DOHH2 (cell line): ENCODE results near the gene SLAIN1.

Experiments
- H3F3A ChIP-seq: fragments of 200-600 bp; sonication (generic), shearing (Covaris generic); 2 replicates; pipeline ENCODE4 v1.6.0; 2016; ENCODE audit warnings: antibody characterized with exemption, mild to moderate bottlenecking; ENCODE audit not compliant: control insufficient read depth, insufficient read depth
- H3K27ac ChIP-seq: fragments of 200-600 bp; sonication (generic); 2 replicates; pipeline ENCODE4 v1.5.1; 2014; ENCODE audit warnings: low read depth, mild to moderate bottlenecking, low read length, moderate library complexity
- H3K27me3 ChIP-seq: fragments of 200-600 bp; sonication (generic); 2 replicates; pipeline ENCODE4 v1.6.1; 2014; ENCODE audit warnings: mild to moderate bottlenecking, low read length, mixed read lengths; ENCODE audit not compliant: control insufficient read depth
- H3K36me3 ChIP-seq: fragments of 200-600 bp; sonication (generic); 2 replicates; pipeline ENCODE4 v1.6.1; 2014; ENCODE audit warnings: mild to moderate bottlenecking, low read length, moderate library complexity, mixed read lengths; ENCODE audit not compliant: control insufficient read depth
- H3K4me1 ChIP-seq: fragments of 200-600 bp; sonication (generic); 2 replicates; pipeline ENCODE4 v1.6.1; 2014; ENCODE audit warnings: mild to moderate bottlenecking, low read length, mixed read lengths; ENCODE audit not compliant: control insufficient read depth
- H3K4me2 ChIP-seq: fragments of 200-600 bp; sonication (generic); 2 replicates; pipeline ENCODE4 v1.6.0; 2014; ENCODE audit warnings: mild to moderate bottlenecking, low read length, moderate library complexity
- H3K4me3 ChIP-seq: fragments of 200-600 bp; sonication (generic); 2 replicates; pipeline ENCODE4 v1.5.1; 2014; ENCODE audit warnings: mild to moderate bottlenecking, low read length, mixed read lengths
- H3K79me2 ChIP-seq: fragments of 200-600 bp; sonication (generic); 2 replicates; pipeline ENCODE4 v1.6.1; 2014; ENCODE audit warnings: mild to moderate bottlenecking, low read length, mixed read lengths; ENCODE audit not compliant: control insufficient read depth
- H3K9me2 ChIP-seq: fragments of 200-600 bp; sonication (generic); replicated peaks from 2 replicates; pipeline ENCODE4 v1.6.1; 2014; ENCODE audit warnings: mild to moderate bottlenecking, low read length, mixed read lengths; ENCODE audit not compliant: control insufficient read depth
- H3K9me3 ChIP-seq: fragments of 200-600 bp; sonication (generic); 2 replicates; pipeline ENCODE4 v1.6.1; 2014; ENCODE audit warnings: antibody characterized with exemption, low read length, mixed read lengths; ENCODE audit not compliant: control insufficient read depth, insufficient read depth
- H4K20me1 ChIP-seq: fragments of 200-600 bp; sonication (generic); 2 replicates; pipeline ENCODE4 v1.6.0; 2014; ENCODE audit warnings: low read depth, mild to moderate bottlenecking, antibody characterized with exemption, low read length, moderate library complexity; ENCODE audit not compliant: control insufficient read depth, insufficient read depth
- EZH2phosphoT487 ChIP-seq: fragments of 200-600 bp; sonication (generic); IDR thresholded peaks from 2 replicates; pipeline ENCODE4 v1.6.1; 2017; ENCODE audit warnings: borderline replicate concordance, mild to moderate bottlenecking, antibody characterized with exemption, low read length, moderate library complexity, mixed read lengths
- TF ChIP-seq, protein P1 (sequence below): fragments of 200-600 bp; sonication (generic); IDR thresholded peaks from one replicate; pipeline ENCODE4 v1.5.1; 2014; ENCODE audit warnings: antibody characterized with exemption, mild to moderate bottlenecking, low read depth, low read length; ENCODE audit not compliant: poor library complexity, severe bottlenecking

Gene SLAIN1

DNA sequence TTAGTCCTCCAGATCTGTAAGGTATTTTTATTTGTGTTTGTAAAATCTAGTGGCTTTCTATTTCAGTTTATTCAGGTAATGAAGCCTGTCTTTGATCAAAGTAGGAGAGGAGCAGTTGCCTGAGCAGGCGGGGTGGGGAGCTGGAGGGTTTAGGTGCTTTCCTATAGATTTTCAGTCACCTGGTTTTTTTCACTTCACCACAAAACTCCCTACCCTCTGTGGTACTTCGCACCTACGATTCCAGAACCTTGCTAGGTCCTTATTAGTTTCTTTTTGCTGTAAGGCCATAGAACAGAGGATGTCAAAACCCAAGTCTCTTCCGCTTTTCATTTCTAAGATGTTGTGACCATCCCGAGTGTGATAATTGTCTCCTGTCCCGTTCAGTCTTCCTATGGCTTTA is 26.6 kb downstream of the SLAIN1 start:
- TF ChIP-seq, protein P1, sequence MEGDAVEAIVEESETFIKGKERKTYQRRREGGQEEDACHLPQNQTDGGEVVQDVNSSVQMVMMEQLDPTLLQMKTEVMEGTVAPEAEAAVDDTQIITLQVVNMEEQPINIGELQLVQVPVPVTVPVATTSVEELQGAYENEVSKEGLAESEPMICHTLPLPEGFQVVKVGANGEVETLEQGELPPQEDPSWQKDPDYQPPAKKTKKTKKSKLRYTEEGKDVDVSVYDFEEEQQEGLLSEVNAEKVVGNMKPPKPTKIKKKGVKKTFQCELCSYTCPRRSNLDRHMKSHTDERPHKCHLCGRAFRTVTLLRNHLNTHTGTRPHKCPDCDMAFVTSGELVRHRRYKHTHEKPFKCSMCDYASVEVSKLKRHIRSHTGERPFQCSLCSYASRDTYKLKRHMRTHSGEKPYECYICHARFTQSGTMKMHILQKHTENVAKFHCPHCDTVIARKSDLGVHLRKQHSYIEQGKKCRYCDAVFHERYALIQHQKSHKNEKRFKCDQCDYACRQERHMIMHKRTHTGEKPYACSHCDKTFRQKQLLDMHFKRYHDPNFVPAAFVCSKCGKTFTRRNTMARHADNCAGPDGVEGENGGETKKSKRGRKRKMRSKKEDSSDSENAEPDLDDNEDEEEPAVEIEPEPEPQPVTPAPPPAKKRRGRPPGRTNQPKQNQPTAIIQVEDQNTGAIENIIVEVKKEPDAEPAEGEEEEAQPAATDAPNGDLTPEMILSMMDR: no peak
- no peak for TF ChIP-seq EZH2phosphoT487
- Histone ChIP-seq H3K4me3 (no peak overlapping the region), H3K27me3 (no peaks in the 10 kb centered on the region), H3K4me1 (peaks cover 5% of the 10 kb centered on the region), H3K79me2 (no peaks in the 10 kb centered on the region), H3K36me3 (peaks cover 52% of the 10 kb centered on the region), H3F3A (no peaks in the 10 kb centered on the region), H3K9me3 (no peaks in the 10 kb centered on the region), H4K20me1 (no peaks in the 10 kb centered on the region), H3K9me2 (no peaks in the 10 kb centered on the region), H3K4me2 (no peak overlapping the region), H3K27ac (no peak overlapping the region)

DNA sequence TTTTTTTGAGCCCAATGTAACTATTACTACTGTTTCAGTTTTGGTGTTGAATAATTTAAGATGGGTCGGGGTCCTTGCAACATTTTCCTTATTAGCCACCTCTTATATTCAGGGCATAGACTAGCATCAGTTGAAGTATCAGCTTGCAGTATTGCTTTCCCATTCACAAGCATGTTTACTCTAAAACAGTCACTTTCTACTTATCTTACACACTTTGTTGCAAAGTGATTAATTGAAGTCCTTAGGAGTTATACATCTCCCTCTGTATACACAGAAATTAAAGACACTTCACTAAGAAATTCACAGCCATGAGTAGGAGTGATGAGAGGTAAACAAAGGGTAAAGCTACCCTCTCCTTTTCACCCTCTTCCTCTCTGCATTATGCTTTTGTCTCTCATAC is 27.6 kb downstream of the SLAIN1 start:
- Histone ChIP-seq H3K9me3 (no peaks in the 10 kb centered on the region), H3K4me1 (no peaks in the 10 kb centered on the region), H3K4me2 (no peak overlapping the region), H3K4me3 (no peak overlapping the region), H3K9me2 (no peaks in the 10 kb centered on the region), H3K79me2 (0 out of 2 replicates have a peak, but pooled peaks cover 2% of the 10 kb centered on the region), H3K27ac (no peak overlapping the region), H3K36me3 (peaks cover 53% of the 10 kb centered on the region), H3F3A (no peaks in the 10 kb centered on the region), H4K20me1 (no peaks in the 10 kb centered on the region), H3K27me3 (no peaks in the 10 kb centered on the region)
- TF ChIP-seq EZH2phosphoT487: no peak
- TF ChIP-seq, protein P1: no peak

DNA sequence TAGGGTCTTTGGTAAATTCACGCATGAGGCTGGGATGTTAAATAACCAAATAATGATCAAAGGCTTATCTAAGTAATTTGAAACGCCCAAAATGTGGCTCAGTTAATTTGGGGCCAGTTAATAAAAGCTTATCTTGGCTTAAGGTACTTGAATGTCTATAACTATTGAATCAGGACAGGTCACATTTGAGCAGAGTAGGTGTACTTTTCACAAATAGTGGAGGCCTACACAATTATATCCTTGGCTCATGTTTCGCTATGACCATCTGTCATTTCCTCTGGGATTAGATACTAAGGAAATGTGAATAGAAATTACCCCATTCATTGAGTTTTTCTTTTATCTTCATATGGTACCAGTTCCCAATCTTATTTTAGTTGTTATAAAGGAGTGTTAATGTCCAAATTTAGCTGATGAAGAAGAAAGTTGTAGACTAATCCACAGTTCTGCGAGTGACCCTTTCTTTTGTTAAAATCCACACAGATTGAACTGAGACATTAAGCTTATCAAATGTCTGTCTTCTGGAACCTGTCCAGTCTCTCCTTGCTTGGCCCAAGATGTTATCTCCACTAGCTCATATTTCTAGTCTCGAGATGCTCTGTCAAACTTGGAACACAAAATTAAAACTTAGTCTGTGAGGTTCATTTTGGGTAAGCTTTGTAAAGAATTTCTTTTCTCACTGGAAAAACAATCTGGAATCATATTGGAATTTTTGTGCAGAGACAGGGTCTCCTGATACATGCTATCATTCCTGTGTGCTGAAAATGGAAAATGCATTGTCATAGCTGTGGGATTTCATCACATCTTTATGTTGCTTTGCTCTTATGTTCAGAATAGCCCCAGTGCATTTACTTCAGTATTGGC is 31.0 kb downstream of the SLAIN1 start:
- no peak overlapping the region for H3K27ac ChIP-seq
- H3K79me2 ChIP-seq: 0 out of 2 replicates have a peak, but pooled peaks cover 2% of the 10 kb centered on the region
- no peaks in the 10 kb centered on the region for H3K27me3 ChIP-seq
- TF ChIP-seq EZH2phosphoT487: no peak
- TF ChIP-seq, protein P1: no peak
- H3K4me2 ChIP-seq: no peak overlapping the region
- H4K20me1 ChIP-seq: no peaks in the 10 kb centered on the region
- H3K4me3 ChIP-seq: no peak overlapping the region
- H3K4me1 ChIP-seq: no peaks in the 10 kb centered on the region
- H3K9me2 ChIP-seq: no peaks in the 10 kb centered on the region
- H3K36me3 ChIP-seq: peaks cover 36% of the 10 kb centered on the region
- H3F3A ChIP-seq: no peaks in the 10 kb centered on the region
- H3K9me3 ChIP-seq: no peaks in the 10 kb centered on the region
